Raji (cell line): ENCODE data around the gene TTC33.

Source experiments
- POLR2A ChIP-seq: IDR thresholded peaks from 2 replicates; pipeline ENCODE4 v1.6.1; 2011; ENCODE audit warnings: low read depth, low read length, control low read depth; ENCODE audit not compliant: insufficient read depth

Gene TTC33

DNA sequence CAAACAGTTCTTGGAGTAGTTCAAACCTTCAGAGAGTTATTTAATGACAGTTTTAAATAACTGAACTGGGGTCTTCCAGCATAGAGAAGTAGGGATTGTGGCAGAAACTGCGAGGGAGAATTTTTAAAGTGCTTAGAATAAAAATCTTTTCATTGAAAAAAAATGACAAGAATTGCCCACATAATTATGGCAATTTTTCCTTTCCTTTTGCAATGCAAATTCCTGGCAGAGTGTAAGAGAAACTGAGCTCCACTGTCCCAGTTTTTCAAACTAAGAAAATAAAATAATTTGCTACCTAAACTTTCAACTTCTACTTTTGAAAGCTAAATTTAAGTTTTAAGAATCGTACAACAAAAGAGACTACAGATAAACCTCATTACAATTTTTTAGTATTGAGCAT is 78.3 kb downstream of the TTC33 start:
- no peak for TF ChIP-seq POLR2A

DNA sequence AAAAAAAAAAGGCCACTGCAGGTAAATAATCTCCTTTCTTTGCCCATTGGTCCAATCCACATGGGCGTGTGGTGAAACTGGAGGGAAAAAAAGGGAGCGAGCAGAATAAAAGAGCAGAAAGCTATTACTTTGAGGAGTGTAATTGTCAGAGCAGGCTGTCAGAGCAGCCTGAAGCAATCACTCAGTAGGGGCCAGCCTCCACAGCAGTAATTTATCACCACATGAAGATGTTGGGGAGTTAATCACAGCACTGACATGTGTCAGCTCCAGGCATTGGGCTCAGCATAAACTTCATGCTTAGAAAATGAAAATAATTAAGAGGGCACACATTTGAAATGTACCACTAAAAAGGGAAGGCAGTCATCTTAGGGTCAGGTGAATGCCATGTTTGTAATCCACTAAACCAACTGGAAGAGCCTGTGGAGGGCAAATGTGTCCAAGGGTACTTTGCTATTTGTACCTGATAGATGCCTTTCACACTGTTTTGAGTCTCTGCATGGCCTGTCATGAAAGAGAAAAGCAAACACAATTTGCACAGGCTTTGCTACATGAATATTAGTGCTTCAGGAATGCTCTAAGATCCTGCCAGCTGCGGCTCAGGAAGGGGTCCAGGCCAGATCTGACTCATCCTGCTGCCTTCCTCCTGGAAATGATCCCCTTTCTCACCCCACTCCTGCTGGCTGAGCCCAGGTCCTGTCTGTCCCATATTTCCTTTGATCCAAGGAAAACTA is 79.0 kb downstream of the TTC33 start:
- no peak for TF ChIP-seq POLR2A

DNA sequence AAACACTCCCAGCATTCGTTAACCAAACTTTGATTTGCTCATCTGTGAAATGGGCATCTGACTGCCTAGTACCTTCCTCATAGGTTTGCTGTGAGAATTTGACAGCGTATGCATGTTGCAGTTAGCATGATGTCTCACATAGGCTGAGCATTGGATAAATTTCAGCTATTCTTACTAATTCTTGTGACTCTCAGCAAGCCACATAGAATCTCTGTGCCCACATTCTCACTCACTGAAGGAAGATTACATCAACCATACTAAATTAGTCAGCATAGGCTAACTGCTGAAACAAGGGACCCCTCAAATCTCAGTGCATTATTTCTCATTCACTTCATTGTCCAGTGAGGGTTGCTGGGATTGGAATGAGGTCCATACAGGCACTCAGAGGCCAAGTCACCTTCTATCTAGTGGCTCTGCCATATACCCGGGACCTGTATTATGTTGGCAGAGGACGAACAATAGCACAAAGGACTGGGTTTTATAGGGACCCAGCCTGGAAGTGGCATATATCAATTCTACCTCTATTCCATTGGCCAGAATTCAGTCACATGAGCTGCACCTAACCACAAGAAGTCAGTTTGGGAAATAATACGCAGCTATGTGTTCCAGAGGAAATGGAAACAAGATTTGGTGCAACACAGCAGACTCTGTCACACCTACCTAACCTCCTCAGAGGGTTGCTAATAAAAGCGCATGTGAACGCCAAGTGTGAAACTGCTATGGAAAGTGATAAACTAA is 80.2 kb downstream of the TTC33 start:
- no peak for TF ChIP-seq POLR2A

DNA sequence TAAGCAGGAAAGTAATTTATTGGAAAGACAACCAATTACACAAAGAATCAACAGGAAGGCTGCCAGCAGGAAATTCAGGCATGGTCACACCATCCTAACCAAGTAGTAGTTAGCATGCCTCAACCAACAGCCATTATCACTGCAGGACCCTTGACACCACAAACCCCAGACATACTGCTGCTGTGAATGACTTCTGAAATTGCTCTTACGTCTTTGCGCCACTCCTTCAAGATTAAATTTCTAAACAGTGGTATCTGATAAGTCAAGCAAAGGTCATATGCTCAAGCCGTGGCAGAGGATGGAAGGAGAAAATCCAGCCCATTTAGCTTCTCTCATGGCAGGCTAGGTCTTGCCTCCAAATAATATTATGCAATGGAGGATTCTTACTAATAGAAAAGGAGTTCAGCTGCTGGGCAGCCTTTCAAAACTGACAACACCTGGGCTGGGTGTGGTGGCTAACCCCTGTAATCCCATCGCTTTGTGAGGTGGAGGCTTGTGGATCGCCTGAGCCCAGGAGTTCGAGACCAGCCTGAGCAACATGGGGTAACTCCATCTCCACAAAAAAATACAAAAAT is 81.0 kb downstream of the TTC33 start:
- no peak for TF ChIP-seq POLR2A

DNA sequence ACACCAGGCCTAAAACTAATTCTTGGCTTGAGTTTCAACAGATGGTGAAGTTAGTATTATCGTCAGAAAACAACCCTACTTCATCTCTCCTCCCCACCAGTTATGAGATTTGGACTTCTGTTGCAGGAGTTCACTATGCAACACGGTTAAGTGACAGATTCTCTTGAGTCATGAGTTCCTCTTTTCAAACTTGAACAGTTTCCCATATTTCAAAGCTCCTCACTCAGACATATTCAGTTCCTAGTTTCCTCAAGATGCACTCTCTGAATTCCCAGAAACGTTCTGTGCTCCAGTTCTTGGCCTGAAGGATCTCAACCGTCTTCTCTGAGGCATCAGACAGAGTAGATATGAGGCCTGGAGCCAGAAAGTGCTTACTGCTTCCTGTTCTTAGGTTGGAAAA is 83.3 kb downstream of the TTC33 start:
- no peak for TF ChIP-seq POLR2A

- no peak for TF ChIP-seq POLR2A
Observed at GRCh38 chr5:40669606-40670390, 86.0 kb downstream of the TTC33 start.

DNA sequence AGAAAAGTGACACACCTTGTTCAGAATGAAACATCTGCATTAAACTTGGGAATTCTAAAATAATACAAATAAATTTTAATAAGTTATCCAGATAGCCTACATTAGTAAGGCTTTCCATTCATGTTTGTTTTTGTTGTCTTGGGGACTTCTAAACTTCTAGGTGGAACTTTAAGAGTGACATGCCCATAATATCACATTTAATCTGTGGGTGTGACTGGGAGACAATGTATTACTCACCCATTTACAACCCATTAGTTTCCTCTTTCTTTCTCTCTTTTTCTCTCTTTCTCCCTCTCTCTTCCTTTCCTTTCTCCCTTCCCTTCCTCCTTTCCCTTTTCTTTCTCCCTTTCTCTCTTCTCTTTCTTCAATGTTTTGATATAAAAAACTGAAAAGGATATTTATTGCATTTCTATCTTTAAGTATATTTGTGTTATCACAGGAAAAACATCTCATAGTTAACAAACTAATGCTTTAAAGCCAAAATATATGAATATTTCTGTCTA is 88.5 kb downstream of the TTC33 start:
- no peak for TF ChIP-seq POLR2A

DNA sequence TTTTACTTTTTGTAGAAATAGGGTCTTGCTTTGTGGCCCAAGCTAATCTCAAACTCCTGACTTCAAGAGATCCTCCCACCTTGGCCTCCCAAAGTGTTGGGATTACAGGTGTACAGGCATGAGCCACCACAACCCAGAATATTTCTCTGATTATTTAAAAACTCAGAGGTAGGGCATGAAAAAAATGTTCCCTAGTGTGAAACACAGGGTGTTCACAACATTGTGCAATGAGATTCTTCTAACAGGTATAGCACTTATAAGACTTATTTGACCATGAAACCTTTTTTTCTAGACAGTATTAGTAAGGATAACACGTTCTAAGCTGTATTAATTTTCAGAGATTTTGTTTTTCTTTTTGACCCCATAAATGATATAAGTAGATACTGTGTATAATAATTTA is 89.1 kb downstream of the TTC33 start:
- TF ChIP-seq POLR2A, result no peak

DNA sequence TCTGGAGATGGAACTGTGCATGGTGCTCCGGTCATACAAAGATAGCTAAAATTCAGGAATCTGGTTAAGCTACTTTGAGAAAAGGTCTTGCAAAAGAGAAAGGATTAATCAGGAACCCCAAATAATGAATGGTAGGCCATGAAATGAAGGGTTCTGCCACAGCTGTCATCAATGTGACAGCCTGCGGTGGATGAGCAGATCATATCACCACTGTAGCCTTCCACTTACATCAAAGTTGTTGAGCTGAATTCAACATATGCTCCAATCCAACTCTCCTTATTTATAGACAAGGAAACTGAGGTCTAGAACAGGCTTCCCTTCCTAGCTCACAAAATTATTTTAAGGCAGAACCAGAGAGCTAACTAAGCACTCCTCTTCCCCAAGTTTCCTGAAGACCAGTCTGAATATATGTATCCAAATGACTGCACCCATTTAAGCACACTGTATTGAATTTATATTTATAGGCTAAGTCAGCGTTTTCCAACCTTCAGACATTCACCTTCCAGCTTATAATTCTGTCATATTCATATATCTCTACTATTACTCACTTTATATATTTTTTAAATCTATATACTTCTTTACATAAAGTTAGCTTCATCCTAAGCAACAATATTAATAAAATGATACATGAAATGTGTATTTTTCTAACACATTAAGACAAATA is 90.0 kb downstream of the TTC33 start:
- TF ChIP-seq POLR2A, result no peak

- TF ChIP-seq POLR2A, result no peak
Observed at GRCh38 chr5:40660751-40661150, 95.0 kb downstream of the TTC33 start.

- no peak for TF ChIP-seq POLR2A
Observed at GRCh38 chr5:40656766-40657165, 99.0 kb downstream of the TTC33 start.

DNA sequence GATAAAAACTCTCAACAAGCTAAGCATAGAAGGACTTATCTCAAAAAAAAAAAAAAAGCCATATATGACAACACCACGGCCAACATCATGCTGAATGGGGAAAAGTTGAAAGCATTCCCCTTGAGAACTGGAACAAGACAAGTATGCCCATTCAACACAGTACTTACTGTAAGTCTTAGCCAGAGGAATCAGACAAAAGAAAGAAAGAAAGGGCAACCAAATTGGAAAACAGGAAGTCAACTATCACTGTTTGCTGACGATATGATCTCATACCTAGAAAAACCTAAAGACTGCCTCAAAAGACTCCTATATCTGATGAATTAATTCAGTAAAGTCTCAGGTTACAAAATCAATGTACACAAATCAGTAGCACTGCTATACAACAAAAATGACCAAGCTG is 100.6 kb downstream of the TTC33 start:
- TF ChIP-seq POLR2A, result no peak

DNA sequence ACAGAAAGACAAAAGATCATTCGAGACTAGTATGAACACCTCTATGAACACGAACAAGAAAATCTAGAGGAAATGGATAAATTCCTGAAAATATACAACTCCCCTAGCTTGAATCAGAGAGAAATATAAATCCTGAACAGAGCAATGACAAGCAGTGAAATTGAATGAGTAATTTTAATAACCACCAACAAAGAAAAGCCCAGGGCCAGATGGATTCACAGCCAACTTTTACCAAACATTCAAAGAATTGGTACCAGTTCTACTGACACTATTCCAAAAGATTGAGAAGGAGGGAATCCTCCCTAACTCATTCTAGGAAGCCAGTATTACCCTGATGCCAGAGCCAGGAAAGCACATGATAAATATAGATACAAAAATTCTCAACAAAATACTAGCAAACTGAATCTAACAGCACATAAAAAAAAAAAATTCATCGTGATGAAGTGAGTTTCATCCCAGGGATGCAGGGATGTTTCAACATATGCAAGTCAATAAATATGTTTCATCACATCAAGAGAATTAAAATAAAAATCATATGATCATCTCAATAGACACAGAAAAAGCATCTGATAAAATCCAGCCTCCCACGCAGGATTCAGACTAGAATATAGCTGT is 101.3 kb downstream of the TTC33 start:
- TF ChIP-seq POLR2A, result no peak
